Right lobe of liver (tissue), 4 donors: ENCODE data around the gene AFDN.

Experiments used
- CTCF ChIP-seq, 4 donors: fragments of 200-600 bp in 3 of 4; fragments of 450-650 bp in 1 of 4; IDR thresholded peaks; one replicate each; pipeline versions ENCODE4 v1.5.1 to v1.8.0; 2016 to 2022; ENCODE audit warnings: antibody characterized with exemption in 4 of 4, mild to moderate bottlenecking in 2 of 4
- POLR2A ChIP-seq: fragments of 450-650 bp; IDR thresholded peaks from one replicate; pipeline ENCODE4 v1.6.1; 2017; ENCODE audit warnings: antibody characterized with exemption, mild to moderate bottlenecking
- donor health status: DM: no; HTN: no; CAD: no.
- donor health status: DM: no; HTN: no; CAD: no.
- donor health status: DM: no; HTN: yes; CAD: no.

DNA sequence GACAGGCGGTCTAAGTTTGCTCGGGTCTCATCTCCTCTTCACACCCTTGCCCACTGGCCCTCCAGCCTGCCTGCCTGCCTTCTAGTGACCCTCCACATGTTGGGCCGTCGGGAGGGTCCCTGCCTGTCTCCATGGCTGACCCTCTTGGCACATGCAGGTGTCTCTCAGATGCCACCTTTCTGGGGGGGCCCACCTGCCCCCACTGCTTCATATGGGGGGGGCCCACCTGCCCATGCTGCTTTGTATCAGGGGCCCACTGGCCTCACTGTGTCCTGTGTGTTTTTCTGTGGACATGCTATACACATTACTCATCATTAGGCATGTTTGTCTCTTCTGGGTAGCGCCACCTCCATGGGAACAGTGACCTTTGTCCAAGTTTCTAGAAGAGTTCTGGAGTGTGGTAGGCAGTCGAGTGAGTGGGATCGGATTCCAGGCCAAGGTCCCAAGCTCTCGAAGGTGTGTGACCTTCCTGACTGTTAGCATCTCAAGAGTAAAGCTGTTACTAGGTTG, 130.3 kb downstream of the AFDN start:
- TF ChIP-seq CTCF (IDR thresholded peaks at IDR 0.05): no peak
- TF ChIP-seq POLR2A: no peak
